GM06990 (cell line): ENCODE data around the gene DNAH2.

Experiments
- DNase-seq: peaks from one replicate; pipeline ENCODE4 v3.0.0-alpha.2; 2011; ENCODE audit not compliant: insufficient read length; ENCODE audit errors: extremely low read depth
- H3K27me3 ChIP-seq: replicated peaks from 2 replicates; pipeline ENCODE4 v1.6.0; 2011; ENCODE audit warnings: low read length; ENCODE audit not compliant: control insufficient read depth, insufficient read depth
- H3K36me3 ChIP-seq: 2 replicates; pipeline ENCODE4 v1.5.1; 2011; ENCODE audit warnings: low read length; ENCODE audit not compliant: control insufficient read depth, insufficient read depth
- H3K4me3 ChIP-seq: replicated peaks from 2 replicates; pipeline ENCODE4 v1.5.1; 2011; ENCODE audit warnings: low read depth, mild to moderate bottlenecking, control low read depth, low read length
- TF ChIP-seq, protein P1 (sequence below): IDR thresholded peaks from 2 replicates; pipeline ENCODE4 v1.5.1; 2011; ENCODE audit warnings: low read length, control low read depth, mild to moderate bottlenecking, inconsistent platforms; ENCODE audit not compliant: insufficient read depth, poor library complexity, severe bottlenecking

DNAH2 gene

DNA sequence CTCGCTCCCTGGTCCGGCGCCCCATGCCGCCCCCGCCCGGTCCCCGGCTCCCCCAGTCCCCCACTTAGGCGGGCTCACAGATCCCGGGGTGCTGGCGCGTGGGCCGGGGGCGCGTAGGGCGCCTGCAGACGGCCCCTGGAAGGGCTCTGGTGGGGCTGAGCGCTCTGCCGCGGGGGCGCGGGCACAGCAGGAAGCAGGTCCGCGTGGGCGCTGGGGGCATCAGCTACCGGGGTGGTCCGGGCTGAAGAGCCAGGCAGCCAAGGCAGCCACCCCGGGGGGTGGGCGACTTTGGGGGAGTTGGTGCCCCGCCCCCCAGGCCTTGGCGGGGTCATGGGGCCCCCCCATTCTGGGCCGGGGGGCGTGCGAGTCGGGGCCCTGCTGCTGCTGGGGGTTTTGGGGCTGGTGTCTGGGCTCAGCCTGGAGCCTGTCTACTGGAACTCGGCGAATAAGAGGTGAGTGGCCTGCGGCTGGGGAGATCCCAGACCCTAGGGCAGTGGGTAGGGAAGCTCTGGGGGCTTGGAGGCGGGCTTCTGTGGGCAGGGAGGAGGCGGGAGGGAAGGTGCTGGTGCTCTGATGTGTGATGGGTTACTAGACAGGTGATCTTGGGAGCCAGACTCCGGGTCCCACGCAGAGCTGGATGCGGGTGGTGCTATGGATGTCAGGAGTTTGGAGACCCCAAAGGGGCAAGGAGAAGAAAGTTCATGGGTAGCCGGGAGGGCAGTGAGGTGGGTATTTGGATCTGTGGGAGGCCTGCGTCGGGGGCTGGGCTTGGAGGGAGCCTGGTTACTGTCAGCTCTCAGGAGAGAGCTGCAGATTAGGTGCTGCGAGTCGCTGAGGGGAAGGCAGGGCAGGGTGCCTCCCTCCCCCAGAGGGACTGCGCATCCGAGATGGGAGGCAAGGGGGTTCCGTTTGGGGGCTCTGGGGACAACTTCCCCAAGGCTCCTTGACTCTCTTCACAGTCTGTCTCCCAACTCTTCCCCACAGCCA, 12.0 kb upstream of the DNAH2 start:
- DNase-seq = no peak
- TF ChIP-seq, protein P1, sequence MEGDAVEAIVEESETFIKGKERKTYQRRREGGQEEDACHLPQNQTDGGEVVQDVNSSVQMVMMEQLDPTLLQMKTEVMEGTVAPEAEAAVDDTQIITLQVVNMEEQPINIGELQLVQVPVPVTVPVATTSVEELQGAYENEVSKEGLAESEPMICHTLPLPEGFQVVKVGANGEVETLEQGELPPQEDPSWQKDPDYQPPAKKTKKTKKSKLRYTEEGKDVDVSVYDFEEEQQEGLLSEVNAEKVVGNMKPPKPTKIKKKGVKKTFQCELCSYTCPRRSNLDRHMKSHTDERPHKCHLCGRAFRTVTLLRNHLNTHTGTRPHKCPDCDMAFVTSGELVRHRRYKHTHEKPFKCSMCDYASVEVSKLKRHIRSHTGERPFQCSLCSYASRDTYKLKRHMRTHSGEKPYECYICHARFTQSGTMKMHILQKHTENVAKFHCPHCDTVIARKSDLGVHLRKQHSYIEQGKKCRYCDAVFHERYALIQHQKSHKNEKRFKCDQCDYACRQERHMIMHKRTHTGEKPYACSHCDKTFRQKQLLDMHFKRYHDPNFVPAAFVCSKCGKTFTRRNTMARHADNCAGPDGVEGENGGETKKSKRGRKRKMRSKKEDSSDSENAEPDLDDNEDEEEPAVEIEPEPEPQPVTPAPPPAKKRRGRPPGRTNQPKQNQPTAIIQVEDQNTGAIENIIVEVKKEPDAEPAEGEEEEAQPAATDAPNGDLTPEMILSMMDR = no peak
- Histone ChIP-seq H3K4me3 (no peak overlapping the region), H3K27me3 (no peaks in the 10 kb centered on the region; the same call in 1 of the 2 replicates), H3K36me3 (peaks cover 6% of the 10 kb centered on the region)

- H3K4me3 ChIP-seq = no peak overlapping the region
- H3K27me3 ChIP-seq = no peaks in the 10 kb centered on the region; the same call in 1 of the 2 replicates
- TF ChIP-seq, protein P1 = no peak
- H3K36me3 ChIP-seq = peaks cover 3% of the 10 kb centered on the region
- no peak for DNase-seq
Measured at GRCh38 chr17:7706631-7707354, 10.8 kb upstream of the DNAH2 start.

DNA sequence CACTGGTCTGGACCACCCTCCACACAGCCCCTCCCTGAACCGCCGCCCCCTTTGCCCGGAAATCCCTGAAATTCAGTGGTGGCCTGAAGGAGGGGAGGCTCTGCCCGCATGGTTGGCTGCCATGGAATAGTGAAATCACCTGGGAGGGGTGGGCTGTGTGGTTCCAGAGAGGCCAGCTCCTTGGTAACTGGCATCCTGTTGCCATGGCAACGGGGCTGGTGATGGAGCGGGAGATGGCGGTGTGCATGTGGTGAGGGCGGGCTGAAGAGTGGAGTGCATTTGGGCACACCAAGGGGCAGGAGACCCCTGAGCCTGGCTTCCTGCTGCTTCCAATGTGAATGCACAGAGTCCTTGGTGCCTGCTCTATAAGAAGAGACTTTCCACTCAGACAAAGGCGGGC, 10.1 kb upstream of the DNAH2 start:
- TF ChIP-seq, protein P1 = no peak
- no peak for DNase-seq
- H3K36me3 ChIP-seq = peaks cover 3% of the 10 kb centered on the region
- H3K4me3 ChIP-seq = no peak overlapping the region
- no peaks in the 10 kb centered on the region; the same call in 1 of the 2 replicates for H3K27me3 ChIP-seq

DNA sequence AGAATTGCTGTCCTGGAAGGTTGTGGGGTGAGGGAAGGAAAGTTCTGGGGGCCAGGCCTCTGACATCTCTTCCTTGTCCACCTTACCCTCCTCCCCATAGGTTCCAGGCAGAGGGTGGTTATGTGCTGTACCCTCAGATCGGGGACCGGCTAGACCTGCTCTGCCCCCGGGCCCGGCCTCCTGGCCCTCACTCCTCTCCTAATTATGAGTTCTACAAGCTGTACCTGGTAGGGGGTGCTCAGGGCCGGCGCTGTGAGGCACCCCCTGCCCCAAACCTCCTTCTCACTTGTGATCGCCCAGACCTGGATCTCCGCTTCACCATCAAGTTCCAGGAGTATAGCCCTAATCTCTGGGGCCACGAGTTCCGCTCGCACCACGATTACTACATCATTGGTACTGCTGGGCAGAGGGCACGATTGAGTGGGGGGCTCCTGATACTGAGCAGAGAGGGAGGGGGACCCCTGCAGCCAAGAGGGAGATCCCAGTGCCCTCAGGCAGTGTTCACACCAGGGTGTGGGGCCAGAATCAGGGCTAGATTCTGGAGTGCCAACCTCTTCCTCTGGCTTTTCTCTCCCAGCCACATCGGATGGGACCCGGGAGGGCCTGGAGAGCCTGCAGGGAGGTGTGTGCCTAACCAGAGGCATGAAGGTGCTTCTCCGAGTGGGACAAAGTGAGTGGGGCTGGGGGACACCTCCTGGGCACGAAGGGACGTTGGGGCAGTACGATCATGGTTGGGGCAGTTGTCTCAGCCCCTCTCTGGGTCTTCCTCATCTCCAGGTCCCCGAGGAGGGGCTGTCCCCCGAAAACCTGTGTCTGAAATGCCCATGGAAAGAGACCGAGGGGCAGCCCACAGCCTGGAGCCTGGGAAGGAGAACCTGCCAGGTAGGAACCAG, 9.4 kb upstream of the DNAH2 start:
- H3K36me3 ChIP-seq = peaks cover 1% of the 10 kb centered on the region
- TF ChIP-seq, protein P1 = no peak
- H3K27me3 ChIP-seq = no peaks in the 10 kb centered on the region; the same call in 1 of the 2 replicates
- no peak for DNase-seq
- no peak overlapping the region for H3K4me3 ChIP-seq

DNA sequence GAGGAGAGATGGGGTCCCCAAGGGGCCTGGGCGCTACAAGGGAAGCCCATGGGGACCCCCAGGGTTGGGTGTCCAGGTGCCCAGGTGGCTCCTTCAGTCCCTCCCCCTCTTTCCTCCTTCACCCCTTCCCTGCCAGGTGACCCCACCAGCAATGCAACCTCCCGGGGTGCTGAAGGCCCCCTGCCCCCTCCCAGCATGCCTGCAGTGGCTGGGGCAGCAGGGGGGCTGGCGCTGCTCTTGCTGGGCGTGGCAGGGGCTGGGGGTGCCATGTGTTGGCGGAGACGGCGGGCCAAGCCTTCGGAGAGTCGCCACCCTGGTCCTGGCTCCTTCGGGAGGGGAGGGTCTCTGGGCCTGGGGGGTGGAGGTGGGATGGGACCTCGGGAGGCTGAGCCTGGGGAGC, 8.5 kb upstream of the DNAH2 start:
- TF ChIP-seq, protein P1 = no peak
- Histone ChIP-seq H3K4me3 (no peak overlapping the region), H3K36me3 (no peaks in the 10 kb centered on the region), H3K27me3 (peaks cover 3% of the 10 kb centered on the region)
- DNase-seq = no peak
